ENCODE results near the gene LARP6. TPM values are rescaled to one million over a fixed set of nuclear protein-coding genes. Genes with fewer than 3 reads are reported as not detected.
A peak's percentile ranks its signal among the peaks of the same experiment; 100 is the strongest.

The LARP6 gene
- total RNA-seq, 1 experiment from 2014 or later, result 35.9 TPM

DNA sequence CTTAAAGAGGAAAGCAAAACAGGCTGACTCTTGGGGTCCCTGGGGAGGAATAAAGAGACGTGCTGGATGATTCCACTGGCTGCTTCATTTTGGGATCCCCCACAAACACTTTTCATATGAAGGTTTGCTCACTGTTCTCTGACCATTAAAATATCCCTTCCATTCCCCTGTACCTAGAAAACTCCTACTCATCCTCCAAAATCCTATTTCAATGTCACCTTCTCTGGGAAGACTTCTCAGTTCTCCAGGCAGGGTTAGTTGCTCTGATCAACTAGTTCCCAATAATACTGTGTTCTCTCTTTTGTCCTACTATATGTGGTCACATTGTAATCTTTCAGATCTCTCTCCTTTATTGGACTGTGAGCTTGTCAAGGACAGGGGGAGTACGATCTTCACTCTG lies 19.0 kb downstream of the LARP6 start:
- H3K4me3 ChIP-seq (replicated peaks in 1 of 2; ENCODE audit: low read depth in 1 of 2, low read length in 2 of 2), result no peak overlapping the region
- peaks cover 3 to 5% of the 10 kb centered on the region in 2 experiments; a peak in 2 of 4 replicates for H3K9me3 ChIP-seq (ENCODE audit: control insufficient read depth in 1 of 2, insufficient read depth in 1 of 2, low read depth in 1 of 2, low read length in 2 of 2)
- no peak overlapping the region for H2AFZ ChIP-seq (ENCODE audit: low read depth, low read length, poor library complexity, severe bottlenecking)
- ATAC-seq (no peak), DNase-seq (ENCODE audit: low read depth, low spot score) (no peak)
- H3K9me2 ChIP-seq (ENCODE audit: insufficient read depth), result no peaks in the 10 kb centered on the region
- POLR2A ChIA-PET, result no interaction called here
- no peak overlapping the region for H3K9ac ChIP-seq (ENCODE audit: low read length)
- TF ChIP-seq JUND (IDR thresholded peaks at IDR 0.05), result no peak
- RAD21 ChIA-PET (ENCODE audit: low non-redundant PET in 1 of 2, low total read pairs in 2 of 2, uncharacterized antibody in 2 of 2, unreplicated experiment in 2 of 2), result no interaction called here
- H3K27ac ChIP-seq (ENCODE audit: low read depth, low read length), result 0 out of 2 replicates have a peak overlapping the region, but pooled peaks have one; percentile 82
- no TSS peak for BruUV-seq (replicated peaks)
- intact Hi-C loops (cut with micrococcal nuclease), result no loop called here
- no peaks in the 10 kb centered on the region for H3K27me3 ChIP-seq (ENCODE audit: insufficient read depth, low read length)
- H3K36me3 ChIP-seq (ENCODE audit: control insufficient read depth in 1 of 2, insufficient read depth in 2 of 2, low read length in 2 of 2), result peaks cover 5 to 10% of the 10 kb centered on the region in 2 experiments; a peak in 1 of 4 replicates
- H4K20me1 ChIP-seq (ENCODE audit: insufficient read depth), result no peaks in the 10 kb centered on the region
- no peaks in the 10 kb centered on the region for H3K79me2 ChIP-seq (ENCODE audit: insufficient read depth, low read length)
- CTCF ChIA-PET, result interaction anchor here (2.3 kb wide), 1 partner anchor 10 kb away, joined by 11 read pairs; no protein-coding TSS in a partner anchor
- no peak overlapping the region for H3K4me2 ChIP-seq (ENCODE audit: low read length)
- peaks cover 16 to 22% of the 10 kb centered on the region in 2 experiments for H3K4me1 ChIP-seq (ENCODE audit: control insufficient read depth in 1 of 2, insufficient read depth in 2 of 2, low read length in 2 of 2)

GRCh38 chr15:70833861-70834765 lies 19.8 kb downstream of the LARP6 start:
- Histone ChIP-seq H3K27ac (ENCODE audit: low read depth, low read length) (peak overlapping the region; percentile 82), H3K4me1 (ENCODE audit: control insufficient read depth in 1 of 2, insufficient read depth in 2 of 2, low read length in 2 of 2) (peaks cover 16 to 22% of the 10 kb centered on the region in 2 experiments), H3K36me3 (ENCODE audit: control insufficient read depth in 1 of 2, insufficient read depth in 2 of 2, low read length in 2 of 2) (peaks cover 5 to 10% of the 10 kb centered on the region in 2 experiments; a peak in 1 of 4 replicates), H3K9me2 (ENCODE audit: insufficient read depth) (no peaks in the 10 kb centered on the region), H3K27me3 (ENCODE audit: insufficient read depth, low read length) (no peaks in the 10 kb centered on the region), H3K9me3 (ENCODE audit: control insufficient read depth in 1 of 2, insufficient read depth in 1 of 2, low read depth in 1 of 2, low read length in 2 of 2) (peaks cover 3 to 5% of the 10 kb centered on the region in 2 experiments; a peak in 2 of 4 replicates), H2AFZ (ENCODE audit: low read depth, low read length, poor library complexity, severe bottlenecking) (peak overlapping the region; percentile 67), H4K20me1 (ENCODE audit: insufficient read depth) (no peaks in the 10 kb centered on the region), H3K79me2 (ENCODE audit: insufficient read depth, low read length) (no peaks in the 10 kb centered on the region), H3K4me2 (ENCODE audit: low read length) (peak overlapping the region; percentile 68), H3K4me3 (replicated peaks in 1 of 2; ENCODE audit: low read depth in 1 of 2, low read length in 2 of 2) (peak overlapping the region in 1 of 2 experiments; percentile 36; a peak in 2 of 4 replicates), H3K9ac (ENCODE audit: low read length) (peak overlapping the region; percentile 28)
- DNase-seq (ENCODE audit: low read depth, low spot score) (peak; percentile 33), ATAC-seq (peak; percentile 90)
- RAD21 ChIA-PET (ENCODE audit: low non-redundant PET in 1 of 2, low total read pairs in 2 of 2, uncharacterized antibody in 2 of 2, unreplicated experiment in 2 of 2), result interaction anchor here in 1 of 2 experiments (0.6 kb wide), 1 partner anchor 57 kb away, joined by 3 read pairs; no protein-coding TSS in a partner anchor
- POLR2A ChIA-PET, result interaction anchor here (0.9 to 1.1 kb wide), 2 partner anchors 12 to 17 kb away, joined by 3 to 4 read pairs; no protein-coding TSS in a partner anchor
- CTCF ChIA-PET, result interaction anchor here (1.8 to 2.3 kb wide), 2 partner anchors 9 to 22 kb away, joined by 7 to 11 read pairs; no protein-coding TSS in a partner anchor
- intact Hi-C loops (cut with micrococcal nuclease), result no loop called here
- no TSS peak for BruUV-seq (replicated peaks)
- TF ChIP-seq CEBPB (IDR thresholded peaks at IDR 0.05; ENCODE audit: low read depth), result no peak
- TF ChIP-seq EGR1 (IDR thresholded peaks at IDR 0.05; ENCODE audit: low read depth), result 0 out of 2 replicates have a peak, but pooled peaks have one; percentile 4
- TF ChIP-seq EZH2phosphoT487 (IDR thresholded peaks at IDR 0.05; ENCODE audit: borderline replicate concordance), result no peak
- TF ChIP-seq SP1 (IDR thresholded peaks at IDR 0.05; ENCODE audit: low read depth), result peak; percentile 71
- no peak for TF ChIP-seq ZNF274 (IDR thresholded peaks at IDR 0.05; ENCODE audit: low read depth, low read length)
- TF ChIP-seq POLR2AphosphoS5 (IDR thresholded peaks at IDR 0.05; ENCODE audit: low read depth, low read length), result peak; percentile 29; the same call in 1 of the 2 replicates
- no peak for TF ChIP-seq ELF1 (IDR thresholded peaks at IDR 0.05; ENCODE audit: borderline replicate concordance, low read depth)
- TF ChIP-seq FOSL1 (IDR thresholded peaks at IDR 0.05; ENCODE audit: low read depth), result peak; percentile 81
- peak; percentile 81 for TF ChIP-seq JUND (IDR thresholded peaks at IDR 0.05)
- TF ChIP-seq, protein P1, sequence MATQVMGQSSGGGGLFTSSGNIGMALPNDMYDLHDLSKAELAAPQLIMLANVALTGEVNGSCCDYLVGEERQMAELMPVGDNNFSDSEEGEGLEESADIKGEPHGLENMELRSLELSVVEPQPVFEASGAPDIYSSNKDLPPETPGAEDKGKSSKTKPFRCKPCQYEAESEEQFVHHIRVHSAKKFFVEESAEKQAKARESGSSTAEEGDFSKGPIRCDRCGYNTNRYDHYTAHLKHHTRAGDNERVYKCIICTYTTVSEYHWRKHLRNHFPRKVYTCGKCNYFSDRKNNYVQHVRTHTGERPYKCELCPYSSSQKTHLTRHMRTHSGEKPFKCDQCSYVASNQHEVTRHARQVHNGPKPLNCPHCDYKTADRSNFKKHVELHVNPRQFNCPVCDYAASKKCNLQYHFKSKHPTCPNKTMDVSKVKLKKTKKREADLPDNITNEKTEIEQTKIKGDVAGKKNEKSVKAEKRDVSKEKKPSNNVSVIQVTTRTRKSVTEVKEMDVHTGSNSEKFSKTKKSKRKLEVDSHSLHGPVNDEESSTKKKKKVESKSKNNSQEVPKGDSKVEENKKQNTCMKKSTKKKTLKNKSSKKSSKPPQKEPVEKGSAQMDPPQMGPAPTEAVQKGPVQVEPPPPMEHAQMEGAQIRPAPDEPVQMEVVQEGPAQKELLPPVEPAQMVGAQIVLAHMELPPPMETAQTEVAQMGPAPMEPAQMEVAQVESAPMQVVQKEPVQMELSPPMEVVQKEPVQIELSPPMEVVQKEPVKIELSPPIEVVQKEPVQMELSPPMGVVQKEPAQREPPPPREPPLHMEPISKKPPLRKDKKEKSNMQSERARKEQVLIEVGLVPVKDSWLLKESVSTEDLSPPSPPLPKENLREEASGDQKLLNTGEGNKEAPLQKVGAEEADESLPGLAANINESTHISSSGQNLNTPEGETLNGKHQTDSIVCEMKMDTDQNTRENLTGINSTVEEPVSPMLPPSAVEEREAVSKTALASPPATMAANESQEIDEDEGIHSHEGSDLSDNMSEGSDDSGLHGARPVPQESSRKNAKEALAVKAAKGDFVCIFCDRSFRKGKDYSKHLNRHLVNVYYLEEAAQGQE (IDR thresholded peaks at IDR 0.05; ENCODE audit: low read depth), result no peak
- no peak for TF ChIP-seq ZBTB33 (IDR thresholded peaks at IDR 0.05; ENCODE audit: extremely low read depth, insufficient replicate concordance, low read length)

Data from HCT116 (cell line).